Loucy (cell line): ENCODE data around the gene CTNNA2.

ENCODE experiments used
- EZH2phosphoT487 ChIP-seq: fragments of 200-600 bp; IDR thresholded peaks from 2 replicates; pipeline ENCODE4 v1.6.1; 2018; ENCODE audit warnings: antibody characterized with exemption, mild to moderate bottlenecking, moderate library complexity, borderline replicate concordance
- TF ChIP-seq, protein P1 (sequence below): fragments of 200-600 bp; sonication (generic); conservative IDR thresholded peaks from 2 replicates; pipeline ENCODE4 v1.5.1; 2014; ENCODE audit warnings: mild to moderate bottlenecking, antibody characterized with exemption, low read length

- TF ChIP-seq, protein P1, sequence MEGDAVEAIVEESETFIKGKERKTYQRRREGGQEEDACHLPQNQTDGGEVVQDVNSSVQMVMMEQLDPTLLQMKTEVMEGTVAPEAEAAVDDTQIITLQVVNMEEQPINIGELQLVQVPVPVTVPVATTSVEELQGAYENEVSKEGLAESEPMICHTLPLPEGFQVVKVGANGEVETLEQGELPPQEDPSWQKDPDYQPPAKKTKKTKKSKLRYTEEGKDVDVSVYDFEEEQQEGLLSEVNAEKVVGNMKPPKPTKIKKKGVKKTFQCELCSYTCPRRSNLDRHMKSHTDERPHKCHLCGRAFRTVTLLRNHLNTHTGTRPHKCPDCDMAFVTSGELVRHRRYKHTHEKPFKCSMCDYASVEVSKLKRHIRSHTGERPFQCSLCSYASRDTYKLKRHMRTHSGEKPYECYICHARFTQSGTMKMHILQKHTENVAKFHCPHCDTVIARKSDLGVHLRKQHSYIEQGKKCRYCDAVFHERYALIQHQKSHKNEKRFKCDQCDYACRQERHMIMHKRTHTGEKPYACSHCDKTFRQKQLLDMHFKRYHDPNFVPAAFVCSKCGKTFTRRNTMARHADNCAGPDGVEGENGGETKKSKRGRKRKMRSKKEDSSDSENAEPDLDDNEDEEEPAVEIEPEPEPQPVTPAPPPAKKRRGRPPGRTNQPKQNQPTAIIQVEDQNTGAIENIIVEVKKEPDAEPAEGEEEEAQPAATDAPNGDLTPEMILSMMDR = no peak
- TF ChIP-seq EZH2phosphoT487 = no peak
These were observed 622.1 kb downstream of the CTNNA2 start for GRCh38 chr2:80135001-80135400.
